ENCODE measurements around the gene ISG20.
"Not testable (repeated sequence)": the region's sequence is repeated elsewhere in the genome, so short reads cannot be mapped to it uniquely, and the experiment has no call there.

The ISG20 gene

GRCh38 chr15:88636050-88636449, 2.8 kb upstream of the ISG20 start:
- no peak for DNase-seq (ENCODE audit: low read depth, low spot score)

GRCh38 chr15:88636654-88637053, 2.2 kb upstream of the ISG20 start:
- no peak for DNase-seq (ENCODE audit: low read depth, low spot score)

- no peak for DNase-seq (ENCODE audit: low read depth, low spot score)
Measured at GRCh38 chr15:88637436-88637835, 1.4 kb upstream of the ISG20 start.

GRCh38 chr15:88637841-88638625, 783 bp upstream of the ISG20 start:
- DNase-seq (ENCODE audit: low read depth, low spot score), result no peak

- DNase-seq (ENCODE audit: low read depth, low spot score), result no peak
Measured at GRCh38 chr15:88641959-88642452, 3.2 kb downstream of the ISG20 start.

GRCh38 chr15:88642514-88642913, 3.7 kb downstream of the ISG20 start:
- DNase-seq (ENCODE audit: low read depth, low spot score), result not testable (repeated sequence)

- no peak for DNase-seq (ENCODE audit: low read depth, low spot score)
Measured at GRCh38 chr15:88644741-88645140, 5.9 kb downstream of the ISG20 start.

- DNase-seq (ENCODE audit: low read depth, low spot score), result no peak
Measured at GRCh38 chr15:88645171-88646087, 6.6 kb downstream of the ISG20 start.

- no peak for DNase-seq (ENCODE audit: low read depth, low spot score)
Measured at GRCh38 chr15:88646088-88646405, 7.2 kb downstream of the ISG20 start.

- DNase-seq (ENCODE audit: low read depth, low spot score), result no peak
Measured at GRCh38 chr15:88646951-88647350, 8.1 kb downstream of the ISG20 start.

GRCh38 chr15:88647351-88648105, 8.7 kb downstream of the ISG20 start:
- no peak for DNase-seq (ENCODE audit: low read depth, low spot score)

GRCh38 chr15:88648357-88649214, 9.8 kb downstream of the ISG20 start:
- no peak for DNase-seq (ENCODE audit: low read depth, low spot score)

GRCh38 chr15:88649286-88649733, 10.5 kb downstream of the ISG20 start:
- peak; percentile 55 for DNase-seq (ENCODE audit: low read depth, low spot score)

- no peak for DNase-seq (ENCODE audit: low read depth, low spot score)
Measured at GRCh38 chr15:88649753-88650551, 11.1 kb downstream of the ISG20 start.

- DNase-seq (ENCODE audit: low read depth, low spot score), result no peak
Measured at GRCh38 chr15:88650556-88650955, 11.7 kb downstream of the ISG20 start.

GRCh38 chr15:88651136-88651732, 12.4 kb downstream of the ISG20 start:
- no peak for DNase-seq (ENCODE audit: low read depth, low spot score)

- DNase-seq (ENCODE audit: low read depth, low spot score), result no peak
Measured at GRCh38 chr15:88651971-88652370, 13.2 kb downstream of the ISG20 start.

GRCh38 chr15:88652456-88653199, 13.8 kb downstream of the ISG20 start:
- DNase-seq (ENCODE audit: low read depth, low spot score), result no peak

Measured in brain pericyte (primary cell).